Measurements from ENCODE around the gene IFNG. TPM values are rescaled to one million over a fixed set of nuclear protein-coding genes. Genes with fewer than 3 reads are reported as not detected.

The IFNG gene
- total RNA-seq, 1 experiment from 2014 or later = not detected

GRCh38 chr12:68140556-68140955 lies 19.0 kb downstream of the IFNG start:
- Mint-ChIP-seq H3K4me3 (no peak overlapping the region), H3K27me3 (ENCODE audit: low read depth) (peaks cover 4% of the 10 kb centered on the region; the same call in 1 of the 2 replicates), H3K9me3 (peaks cover 0 to 3% of the 10 kb centered on the region in 2 experiments; a peak in 2 of 5 replicates), H3K27ac (no peak overlapping the region; a peak in 1 of 7 replicates), H3K4me1 (peaks cover 18 to 21% of the 10 kb centered on the region in 2 experiments), H3K36me3 (ENCODE audit: insufficient read depth in 1 of 3, low read depth in 3 of 3) (no peaks in the 10 kb centered on the region; a peak in 1 of 7 replicates)
- H3K9me3 ChIP-seq (ENCODE audit: control insufficient read depth, low read depth, low read length) = no peaks in the 10 kb centered on the region
- DNase-seq = no peak
- no peaks in the 10 kb centered on the region for H3K27me3 ChIP-seq (ENCODE audit: insufficient read depth, low read length)
- H4K91ac ChIP-seq (ENCODE audit: insufficient read length, low read depth, low read length) = no peak overlapping the region
- no peak overlapping the region for H3K4ac ChIP-seq (ENCODE audit: low read depth, low read length)
- H2BK120ac ChIP-seq (ENCODE audit: low read depth, low read length, poor library complexity, severe bottlenecking) = no peak overlapping the region
- H2BK5ac ChIP-seq (ENCODE audit: insufficient read length, low read length) = no peak overlapping the region
- H2AFZ ChIP-seq (ENCODE audit: low read length) = no peak overlapping the region
- no peak overlapping the region for H3K56ac ChIP-seq (ENCODE audit: insufficient read length, low read depth, low read length)
- peaks cover 4% of the 10 kb centered on the region; the same call in 1 of the 2 replicates for H3K4me1 ChIP-seq (ENCODE audit: insufficient read depth, low read length)
- no peak for TF ChIP-seq CTCF (conservative IDR thresholded peaks at IDR 0.05)
- H3K23me2 ChIP-seq (ENCODE audit: insufficient read length, low read depth, low read length, poor library complexity, severe bottlenecking) = no peaks in the 10 kb centered on the region
- H3K9ac ChIP-seq (ENCODE audit: extremely low read depth, insufficient read length, low read length) = no peak overlapping the region
- H3K18ac ChIP-seq (ENCODE audit: insufficient read length, low read depth, low read length) = no peak overlapping the region
- H3K79me2 ChIP-seq (ENCODE audit: insufficient read depth, low read length) = no peaks in the 10 kb centered on the region
- no peak overlapping the region for H3T11ph ChIP-seq (ENCODE audit: low read length)
- no peak overlapping the region for H2AK5ac ChIP-seq (ENCODE audit: insufficient read length, low read length)
- no peak overlapping the region for H3K14ac ChIP-seq (ENCODE audit: insufficient read depth, low read length)
- H3K79me1 ChIP-seq (ENCODE audit: insufficient read depth, low read depth, low read length, poor library complexity, severe bottlenecking) = no peaks in the 10 kb centered on the region
- H3K23ac ChIP-seq (ENCODE audit: insufficient read length, low read depth, low read length) = no peak overlapping the region
- H4K8ac ChIP-seq (replicated peaks; ENCODE audit: insufficient read length, low read depth, low read length) = no peak overlapping the region
- H2BK20ac ChIP-seq (ENCODE audit: low read depth, low read length, poor library complexity, severe bottlenecking) = no peak overlapping the region
- no peaks in the 10 kb centered on the region for H4K20me1 ChIP-seq (ENCODE audit: control insufficient read depth, insufficient read depth, insufficient read length)
- H3K4me2 ChIP-seq (ENCODE audit: insufficient read depth, insufficient read length, low read length) = no peak overlapping the region
- H3K27ac ChIP-seq (ENCODE audit: insufficient read length, low read depth, low read length) = no peak overlapping the region
- no peak overlapping the region for H2BK15ac ChIP-seq (ENCODE audit: low read depth, low read length)
- H2BK12ac ChIP-seq (ENCODE audit: insufficient read length, low read depth, low read length) = no peak overlapping the region
- H4K5ac ChIP-seq (ENCODE audit: insufficient read length, low read depth, low read length) = no peak overlapping the region

All from H9 (cell line).